SKM-1 (cell line): Measurements from ENCODE around the gene TBL1X.
"Not testable (repeated sequence)": the region's sequence is repeated elsewhere in the genome, so short reads cannot be mapped to it uniquely, and the experiment has no call there.

Source experiments
- DNase-seq: peaks from one replicate; lab custom pipeline; 2025; ENCODE audit not compliant: unreplicated experiment; lab: John Stamatoyannopoulos, UW

TBL1X gene

GRCh38 chrX:9533611-9534010 lies 68.8 kb downstream of the TBL1X start:
- peak; percentile 9 for DNase-seq

DNA sequence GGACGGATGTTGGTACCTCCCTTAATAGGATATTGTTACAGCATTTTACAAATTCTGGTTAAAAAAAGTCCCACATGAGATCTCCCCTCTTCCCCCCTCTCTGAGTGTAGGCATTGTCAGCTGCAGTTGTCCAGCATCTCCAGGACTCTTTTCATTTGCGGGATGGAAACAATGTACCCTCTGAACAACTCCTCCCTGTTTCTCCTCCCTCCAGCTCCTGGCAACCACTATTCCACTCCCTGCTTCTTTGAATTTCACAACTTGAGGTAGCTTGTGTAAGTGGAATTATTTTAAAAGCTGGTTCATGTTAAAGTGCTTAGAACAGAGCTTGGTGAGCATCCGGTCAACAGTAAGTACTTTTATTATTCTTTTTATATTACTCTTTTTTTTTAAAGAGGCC lies 69.8 kb downstream of the TBL1X start:
- no peak for DNase-seq

DNA sequence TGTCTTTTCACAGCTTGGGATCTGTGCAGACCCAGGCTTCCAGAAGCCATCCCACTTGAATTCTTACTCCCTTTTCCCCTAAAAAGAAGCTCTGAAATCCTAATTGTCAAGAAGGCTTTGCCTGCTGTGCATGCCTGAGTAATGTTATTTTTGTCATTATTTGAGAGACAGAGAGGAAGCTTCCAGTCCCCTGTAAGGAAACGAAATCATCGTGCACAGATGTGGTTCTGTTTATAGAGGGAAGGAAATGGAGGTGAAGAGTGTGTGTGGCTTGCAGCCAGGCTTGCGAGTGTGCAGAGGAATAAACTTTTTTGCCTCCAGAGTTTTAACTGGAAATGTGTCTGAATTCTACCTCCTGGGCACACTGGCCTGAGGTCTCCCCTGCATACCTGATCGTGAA lies 70.2 kb downstream of the TBL1X start:
- no peak for DNase-seq

GRCh38 chrX:9536156-9536555 lies 71.3 kb downstream of the TBL1X start:
- DNase-seq: not testable (repeated sequence)

- no peak for DNase-seq
These were observed 72.9 kb downstream of the TBL1X start for GRCh38 chrX:9537781-9538180.

- DNase-seq: no peak
These were observed 73.7 kb downstream of the TBL1X start for GRCh38 chrX:9538544-9539045.

GRCh38 chrX:9539605-9540387 lies 74.9 kb downstream of the TBL1X start:
- no peak for DNase-seq

DNA sequence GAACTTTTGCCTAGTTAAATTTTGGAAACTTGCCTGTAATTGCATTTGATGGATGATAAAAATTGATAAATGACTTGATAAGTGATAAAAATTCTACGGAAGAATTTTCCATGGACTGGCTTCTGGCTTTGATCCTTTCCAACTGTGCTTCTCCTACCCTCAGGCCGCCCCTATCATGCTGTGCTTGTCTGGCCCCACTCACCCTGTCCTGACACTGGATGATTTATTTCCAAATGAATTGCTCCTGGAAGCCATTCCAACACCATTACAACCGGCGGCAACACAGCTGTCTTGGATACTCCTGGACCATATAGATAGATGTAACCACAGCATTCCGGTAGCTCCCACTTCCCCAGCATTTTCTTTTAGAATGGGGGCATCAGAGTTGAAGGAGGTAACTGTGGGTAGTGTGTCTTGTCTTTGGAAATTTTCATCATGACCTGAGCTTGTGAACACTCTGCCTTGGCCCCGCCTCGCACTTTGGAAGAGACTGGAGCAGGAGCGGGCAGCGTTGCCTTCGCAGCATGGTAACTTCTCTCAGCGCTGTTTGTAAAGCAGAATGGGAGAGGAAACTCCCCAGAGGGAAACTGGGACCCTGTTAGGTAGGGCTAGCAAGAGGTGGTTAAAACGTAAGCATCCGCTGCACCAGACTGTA lies 77.4 kb downstream of the TBL1X start:
- DNase-seq: no peak

DNA sequence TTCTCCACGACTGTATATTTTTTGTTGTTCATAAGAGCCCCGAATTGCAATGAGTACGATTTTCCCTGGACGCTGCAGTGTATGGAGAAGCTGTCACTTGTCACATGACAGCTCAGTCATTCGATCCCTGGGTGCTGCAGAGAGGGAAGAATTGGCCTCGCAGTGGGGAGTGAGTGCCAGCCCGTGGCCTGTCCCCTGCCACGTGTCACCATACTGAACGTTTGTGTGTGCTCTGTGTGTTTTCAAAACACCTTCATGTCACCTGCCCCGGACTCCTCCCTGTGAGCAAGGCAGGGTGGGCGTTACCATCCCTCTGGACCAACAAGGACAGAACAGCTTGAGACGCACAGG lies 77.9 kb downstream of the TBL1X start:
- no peak for DNase-seq

DNA sequence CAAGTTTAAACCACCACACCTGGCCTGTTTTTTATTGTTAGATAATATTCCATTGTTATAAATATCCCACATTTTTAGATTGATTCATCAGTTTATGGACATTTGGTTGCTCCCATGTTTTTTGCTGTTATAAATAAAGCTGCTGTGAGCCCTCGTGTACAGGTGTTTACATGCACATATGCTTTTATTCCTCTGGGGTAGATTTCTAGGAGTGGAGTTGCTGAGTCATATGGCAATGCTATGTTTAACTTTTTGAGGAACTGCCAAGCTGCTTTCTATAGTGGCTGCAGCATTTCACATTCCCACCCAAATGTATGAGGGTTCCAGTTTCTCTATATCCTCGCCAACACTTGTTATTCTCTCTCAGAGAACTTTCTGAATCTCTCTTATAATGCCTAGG lies 90.5 kb downstream of the TBL1X start:
- DNase-seq: no peak

- DNase-seq: no peak
These were observed 92.2 kb downstream of the TBL1X start for GRCh38 chrX:9557091-9557490.

- no peak for DNase-seq
These were observed 92.7 kb downstream of the TBL1X start for GRCh38 chrX:9557521-9557920.

- no peak for DNase-seq
These were observed 93.8 kb downstream of the TBL1X start for GRCh38 chrX:9558615-9559014.

GRCh38 chrX:9560219-9560618 lies 95.4 kb downstream of the TBL1X start:
- DNase-seq: no peak

- no peak for DNase-seq
These were observed 96.3 kb downstream of the TBL1X start for GRCh38 chrX:9561199-9561598.

- DNase-seq: no peak
These were observed 98.0 kb downstream of the TBL1X start for GRCh38 chrX:9562851-9563250.

- DNase-seq: no peak
These were observed 101.3 kb downstream of the TBL1X start for GRCh38 chrX:9566150-9566621.

DNA sequence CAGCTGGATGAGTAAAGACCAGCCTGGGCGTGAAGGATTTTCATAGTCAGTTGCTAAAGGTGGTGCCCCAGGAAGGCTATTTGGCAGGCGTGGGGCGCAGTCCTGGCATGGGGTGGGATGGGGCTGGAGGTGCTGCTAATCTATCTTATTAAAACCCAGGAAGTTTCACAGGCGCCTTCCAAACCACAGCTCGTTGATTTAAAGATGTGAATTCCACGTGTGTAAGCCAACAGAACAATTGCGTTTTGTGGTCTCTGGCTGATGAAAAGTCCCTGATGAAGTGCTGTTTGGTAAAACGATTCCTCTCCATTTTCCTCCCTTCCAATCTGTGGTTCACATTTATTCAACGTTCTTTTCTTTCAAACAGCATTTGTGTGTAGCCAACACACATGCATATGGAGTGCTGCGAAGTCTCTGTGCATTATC lies 105.0 kb downstream of the TBL1X start:
- no peak for DNase-seq

- DNase-seq: no peak
These were observed 108.6 kb downstream of the TBL1X start for GRCh38 chrX:9573282-9574106.

- no peak for DNase-seq
These were observed 111.2 kb downstream of the TBL1X start for GRCh38 chrX:9576059-9576458.

- DNase-seq: no peak
These were observed 112.7 kb downstream of the TBL1X start for GRCh38 chrX:9577555-9577954.
